GM12872 (cell line): ENCODE data around the gene PLEKHA3.

Source experiments
- TF ChIP-seq, protein P1 (sequence below): IDR thresholded peaks from 3 replicates; pipeline ENCODE4 v1.5.1; 2011; ENCODE audit warnings: low read depth, mild to moderate bottlenecking, low read length, moderate library complexity; ENCODE audit not compliant: insufficient read depth

The PLEKHA3 gene

GRCh38 chr2:178450774-178451525 is 29.3 kb upstream of the PLEKHA3 start, which contains the start of the genes PJVK and PRKRA:
Gene PJVK, plus strand, starts transcription at chr2:178451378. Its CDS starts 2,032 bp downstream, at chr2:178453410.
Gene PRKRA, minus strand, starts transcription at chr2:178451175. Its CDS starts 145 bp downstream, at chr2:178451030.
- TF ChIP-seq, protein P1, sequence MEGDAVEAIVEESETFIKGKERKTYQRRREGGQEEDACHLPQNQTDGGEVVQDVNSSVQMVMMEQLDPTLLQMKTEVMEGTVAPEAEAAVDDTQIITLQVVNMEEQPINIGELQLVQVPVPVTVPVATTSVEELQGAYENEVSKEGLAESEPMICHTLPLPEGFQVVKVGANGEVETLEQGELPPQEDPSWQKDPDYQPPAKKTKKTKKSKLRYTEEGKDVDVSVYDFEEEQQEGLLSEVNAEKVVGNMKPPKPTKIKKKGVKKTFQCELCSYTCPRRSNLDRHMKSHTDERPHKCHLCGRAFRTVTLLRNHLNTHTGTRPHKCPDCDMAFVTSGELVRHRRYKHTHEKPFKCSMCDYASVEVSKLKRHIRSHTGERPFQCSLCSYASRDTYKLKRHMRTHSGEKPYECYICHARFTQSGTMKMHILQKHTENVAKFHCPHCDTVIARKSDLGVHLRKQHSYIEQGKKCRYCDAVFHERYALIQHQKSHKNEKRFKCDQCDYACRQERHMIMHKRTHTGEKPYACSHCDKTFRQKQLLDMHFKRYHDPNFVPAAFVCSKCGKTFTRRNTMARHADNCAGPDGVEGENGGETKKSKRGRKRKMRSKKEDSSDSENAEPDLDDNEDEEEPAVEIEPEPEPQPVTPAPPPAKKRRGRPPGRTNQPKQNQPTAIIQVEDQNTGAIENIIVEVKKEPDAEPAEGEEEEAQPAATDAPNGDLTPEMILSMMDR, result no peak

GRCh38 chr2:178452334-178452733 is 27.9 kb upstream of the PLEKHA3 start:
- TF ChIP-seq, protein P1, result no peak

- TF ChIP-seq, protein P1, result no peak
Observed at GRCh38 chr2:178452870-178453269, 27.4 kb upstream of the PLEKHA3 start.

GRCh38 chr2:178455947-178456346 is 24.3 kb upstream of the PLEKHA3 start:
- TF ChIP-seq, protein P1, result no peak

DNA sequence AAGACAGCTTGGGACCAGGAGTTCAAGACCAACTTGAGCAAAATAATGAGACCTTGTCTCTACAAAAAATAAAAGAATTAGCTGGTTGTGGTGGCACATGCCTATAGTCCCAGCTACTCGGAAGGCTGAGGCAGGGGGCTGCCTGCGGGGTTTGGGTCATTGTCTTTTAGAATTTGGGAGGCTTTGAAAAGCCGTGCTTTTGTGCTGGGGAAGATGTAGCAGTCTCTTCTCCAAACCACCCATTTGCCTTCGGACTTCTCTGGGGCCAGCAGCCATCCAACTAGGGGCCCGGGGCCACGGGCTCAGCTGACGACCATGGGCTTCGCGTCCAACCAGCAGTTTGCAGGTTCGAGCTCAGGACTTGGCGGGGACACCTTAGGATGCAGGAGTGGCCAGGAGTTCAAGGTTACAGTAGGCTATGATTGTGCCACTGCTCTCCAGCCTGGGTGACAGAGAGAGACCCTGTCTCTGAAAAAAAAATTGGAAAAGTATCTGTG is 22.8 kb upstream of the PLEKHA3 start:
- TF ChIP-seq, protein P1, result no peak

- TF ChIP-seq, protein P1, result no peak
Observed at GRCh38 chr2:178469219-178469849, 10.9 kb upstream of the PLEKHA3 start.

DNA sequence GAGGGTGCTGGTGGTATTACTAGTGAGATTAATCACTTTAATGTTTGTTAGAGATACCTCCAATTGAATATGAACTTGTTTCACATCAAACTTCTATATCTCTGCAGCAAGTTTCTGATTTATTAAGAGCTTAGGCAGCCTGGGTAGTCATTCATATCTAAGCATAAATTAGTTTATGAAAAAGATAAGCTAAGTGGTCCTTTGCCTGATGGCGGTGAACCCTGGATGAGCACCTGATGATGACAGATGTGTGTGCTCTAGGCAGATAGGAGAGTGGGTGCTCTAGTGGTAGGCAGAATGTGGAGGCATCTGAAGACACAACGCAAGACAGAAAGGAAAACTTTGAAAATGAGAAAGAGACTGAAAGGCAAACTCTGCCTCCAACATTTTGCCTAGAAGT is 6.9 kb upstream of the PLEKHA3 start:
- TF ChIP-seq, protein P1, result no peak
